IPS-20b (cell line): ENCODE measurements around the gene LYPD6B.
A peak's percentile ranks its signal among the peaks of the same experiment; 100 is the strongest.

Source experiments
- H3K27ac ChIP-seq: one replicate; pipeline ENCODE4 v1.5.1; 2013; ENCODE audit warnings: low read length
- H3K27me3 ChIP-seq: 2 replicates; pipeline ENCODE4 v1.6.1; 2013; ENCODE audit warnings: mild to moderate bottlenecking, low read length, inconsistent platforms; ENCODE audit not compliant: insufficient read depth
- H3K36me3 ChIP-seq: 2 replicates; pipeline ENCODE4 v1.6.1; 2013; ENCODE audit warnings: low read depth, mild to moderate bottlenecking, inconsistent platforms, low read length, moderate library complexity; ENCODE audit not compliant: insufficient read depth
- H3K4me1 ChIP-seq: 2 replicates; pipeline ENCODE4 v1.6.1; 2013; ENCODE audit warnings: mild to moderate bottlenecking, control low read depth, inconsistent platforms, low read length, moderate library complexity; ENCODE audit not compliant: insufficient read depth
- H3K4me3 ChIP-seq: 2 replicates; pipeline ENCODE4 v1.5.1; 2013; ENCODE audit warnings: mild to moderate bottlenecking, low read length, inconsistent platforms
- H3K9ac ChIP-seq: 2 replicates; pipeline ENCODE4 v1.6.1; 2013; ENCODE audit warnings: low read depth, mild to moderate bottlenecking, inconsistent platforms, low read length, moderate library complexity
- H3K9me3 ChIP-seq: 2 replicates; pipeline ENCODE4 v1.6.1; 2013; ENCODE audit warnings: mild to moderate bottlenecking, low read depth, low read length, inconsistent platforms; ENCODE audit not compliant: insufficient read depth

The LYPD6B gene

DNA sequence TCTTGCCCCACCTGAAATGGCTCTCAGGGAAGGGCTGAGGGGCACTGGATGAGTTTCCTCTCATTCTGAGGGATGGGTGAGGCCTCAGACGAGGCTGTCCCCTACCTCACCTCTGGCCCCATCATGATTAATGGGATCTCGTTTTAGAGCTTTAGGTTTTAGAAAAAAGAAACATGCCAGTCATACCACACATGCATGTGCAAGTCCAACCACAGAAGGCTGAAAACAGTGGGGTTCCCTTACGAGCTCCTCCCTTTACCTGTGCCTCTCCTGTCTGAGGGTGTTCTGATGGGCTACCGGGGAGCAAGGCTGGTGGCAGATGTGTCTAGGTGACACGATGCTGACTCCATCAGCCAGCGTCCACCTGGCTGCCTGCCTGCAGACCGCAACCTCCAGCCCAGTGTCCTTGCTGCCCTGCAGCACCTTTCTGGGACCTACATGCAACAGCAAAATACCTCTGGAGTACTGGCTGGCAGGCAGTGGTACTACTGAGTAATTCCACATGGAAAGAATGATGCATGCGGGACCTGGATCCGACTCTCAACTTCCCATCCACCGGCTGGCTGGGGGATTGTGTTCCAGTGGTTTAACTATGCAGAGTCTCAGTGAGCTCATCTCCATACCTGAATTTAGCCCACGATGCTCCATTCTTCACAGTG is 9.1 kb upstream of the LYPD6B start:
- H3K36me3 ChIP-seq: peaks cover 3% of the 10 kb centered on the region; the same call in 1 of the 2 replicates
- no peak overlapping the region for H3K9ac ChIP-seq
- H3K4me3 ChIP-seq: no peak overlapping the region
- peaks cover 8% of the 10 kb centered on the region; the same call in 1 of the 2 replicates for H3K27me3 ChIP-seq
- no peaks in the 10 kb centered on the region for H3K9me3 ChIP-seq
- no peak overlapping the region for H3K27ac ChIP-seq
- H3K4me1 ChIP-seq: peaks cover 25% of the 10 kb centered on the region

DNA sequence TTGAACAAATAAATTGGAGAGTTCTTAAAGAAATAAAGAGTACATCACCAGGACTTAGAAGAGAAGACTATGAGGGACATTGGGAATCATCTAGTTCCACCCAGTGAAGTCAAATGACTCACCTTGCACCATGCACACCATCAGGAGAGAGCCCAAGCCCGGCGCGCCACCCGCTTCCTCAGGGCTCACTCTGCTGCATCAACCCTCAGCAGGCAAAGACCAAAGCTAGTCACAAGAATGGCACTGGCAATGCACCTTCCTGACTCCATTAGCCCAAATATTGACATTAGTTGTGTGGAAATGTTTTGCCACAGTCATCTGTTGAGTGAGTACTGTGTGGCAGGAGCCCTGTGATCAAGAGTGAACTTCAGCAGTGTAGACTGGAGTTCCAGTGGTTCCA is 7.1 kb upstream of the LYPD6B start:
- H3K4me3 ChIP-seq: no peak overlapping the region
- no peak overlapping the region for H3K9ac ChIP-seq
- H3K9me3 ChIP-seq: no peaks in the 10 kb centered on the region
- H3K27ac ChIP-seq: no peak overlapping the region
- H3K27me3 ChIP-seq: peaks cover 8% of the 10 kb centered on the region; the same call in 1 of the 2 replicates
- peaks cover 25% of the 10 kb centered on the region for H3K4me1 ChIP-seq
- H3K36me3 ChIP-seq: no peaks in the 10 kb centered on the region

- no peaks in the 10 kb centered on the region for H3K36me3 ChIP-seq
- peaks cover 19% of the 10 kb centered on the region for H3K27me3 ChIP-seq
- H3K9me3 ChIP-seq: no peaks in the 10 kb centered on the region
- H3K27ac ChIP-seq: no peak overlapping the region
- no peak overlapping the region for H3K4me3 ChIP-seq
- peaks cover 2% of the 10 kb centered on the region for H3K4me1 ChIP-seq
- H3K9ac ChIP-seq: no peak overlapping the region
These were observed 4.8 kb upstream of the LYPD6B start for GRCh38 chr2:149033716-149034115.

DNA sequence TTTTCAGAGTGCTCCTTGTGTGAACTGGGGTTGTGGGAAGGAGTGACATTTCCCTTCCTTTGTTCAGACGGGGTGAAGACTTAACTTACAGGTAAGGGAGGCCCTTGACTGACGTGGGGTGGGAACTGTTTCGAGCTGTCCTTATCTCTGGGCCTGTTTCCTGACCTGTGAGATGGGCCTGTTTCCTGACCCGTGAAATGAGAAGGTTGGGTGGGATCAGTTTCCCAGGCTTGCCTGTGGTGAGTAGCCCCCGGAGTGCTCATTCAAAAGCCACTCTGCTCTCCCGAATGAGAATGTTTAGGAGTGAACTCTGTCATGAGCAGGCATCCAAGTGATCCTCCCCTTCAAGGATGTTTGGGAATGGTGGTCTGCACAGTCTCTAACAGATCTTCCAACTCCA is 4.1 kb upstream of the LYPD6B start:
- Histone ChIP-seq H3K4me1 (peaks cover 2% of the 10 kb centered on the region), H3K27ac (no peak overlapping the region), H3K36me3 (no peaks in the 10 kb centered on the region), H3K27me3 (peaks cover 26% of the 10 kb centered on the region), H3K9me3 (no peaks in the 10 kb centered on the region), H3K9ac (no peak overlapping the region), H3K4me3 (no peak overlapping the region)

DNA sequence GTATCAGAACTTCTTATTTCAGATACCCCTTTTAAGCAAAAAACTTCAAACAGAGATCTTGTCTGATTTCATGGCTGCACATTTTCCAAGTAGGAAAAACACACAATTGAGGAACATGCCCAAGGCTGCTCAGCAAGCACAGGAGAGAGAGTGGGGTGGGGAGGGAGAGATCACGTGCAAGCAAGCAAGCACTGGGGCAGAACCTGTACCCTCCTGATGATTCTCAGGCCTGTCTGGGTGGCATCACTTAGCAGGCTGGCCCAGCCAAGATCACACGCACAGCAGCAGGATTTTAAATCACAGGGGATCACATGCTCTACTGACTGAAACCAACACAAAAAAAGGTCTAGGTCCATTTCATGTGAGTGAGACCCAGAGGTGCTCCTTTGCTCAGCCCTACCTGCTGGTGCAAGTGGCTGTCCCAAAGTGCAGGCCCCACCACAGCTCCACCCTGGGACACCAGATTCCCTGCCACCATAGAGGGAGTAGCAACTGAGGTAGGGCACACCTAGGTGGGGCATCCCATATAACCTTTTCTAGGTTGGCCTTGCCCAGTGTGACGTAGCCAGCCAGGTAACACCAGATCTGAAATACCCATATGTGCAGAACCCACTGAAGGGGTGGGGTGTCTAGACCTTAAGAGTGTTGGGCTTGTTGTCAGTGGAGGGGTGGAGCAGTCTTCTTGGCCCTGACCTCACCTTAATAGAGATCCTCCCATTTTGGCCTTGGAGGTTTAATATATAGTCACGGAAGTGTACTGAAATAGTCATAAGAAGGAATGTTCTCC is 1.8 kb upstream of the LYPD6B start:
- Histone ChIP-seq H3K27me3 (peaks cover 34% of the 10 kb centered on the region), H3K4me3 (no peak overlapping the region), H3K4me1 (peaks cover 2% of the 10 kb centered on the region), H3K9ac (no peak overlapping the region), H3K36me3 (no peaks in the 10 kb centered on the region), H3K9me3 (no peaks in the 10 kb centered on the region), H3K27ac (no peak overlapping the region)

- Histone ChIP-seq H3K27me3 (peaks cover 34% of the 10 kb centered on the region), H3K36me3 (no peaks in the 10 kb centered on the region), H3K4me3 (peak overlapping the region; percentile 68), H3K9ac (0 out of 2 replicates have a peak overlapping the region, but pooled peaks have one; percentile 33), H3K27ac (no peak overlapping the region), H3K9me3 (no peaks in the 10 kb centered on the region), H3K4me1 (no peaks in the 10 kb centered on the region; the same call in 1 of the 2 replicates)
These were observed 648 bp upstream of the LYPD6B start for GRCh38 chr2:149037851-149038250.

DNA sequence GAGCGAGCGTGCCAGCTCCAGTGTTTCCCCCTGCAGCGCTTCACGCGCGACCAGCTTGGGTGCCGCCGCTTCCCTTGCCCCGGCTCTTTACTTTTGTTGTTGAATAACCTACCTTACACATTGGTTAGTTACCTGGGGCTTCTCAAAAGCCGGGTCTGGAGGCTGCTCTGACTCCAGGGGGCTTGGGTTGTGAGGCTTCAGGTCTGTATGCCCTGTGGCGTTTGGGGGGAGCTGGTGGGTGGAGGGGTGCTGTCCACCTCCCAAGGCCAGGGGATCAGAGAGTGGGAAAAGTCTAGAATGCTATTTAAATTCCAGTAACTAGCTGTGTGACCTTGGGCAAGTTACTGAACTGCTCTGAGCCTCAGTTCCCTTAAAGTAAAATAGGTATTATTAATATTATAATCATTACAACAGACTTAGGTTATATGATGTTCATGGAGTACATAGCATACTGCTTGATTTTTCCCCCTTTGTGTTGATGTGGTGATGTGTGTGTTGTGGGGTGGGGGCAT is 770 bp downstream of the LYPD6B start:
- Histone ChIP-seq H3K4me1 (no peaks in the 10 kb centered on the region), H3K36me3 (no peaks in the 10 kb centered on the region), H3K9me3 (no peaks in the 10 kb centered on the region), H3K9ac (no peak overlapping the region), H3K4me3 (peak overlapping the region; percentile 68), H3K27ac (no peak overlapping the region), H3K27me3 (peaks cover 34% of the 10 kb centered on the region)

- H3K4me1 ChIP-seq: no peaks in the 10 kb centered on the region
- no peaks in the 10 kb centered on the region for H3K9me3 ChIP-seq
- no peaks in the 10 kb centered on the region for H3K36me3 ChIP-seq
- H3K27me3 ChIP-seq: peaks cover 34% of the 10 kb centered on the region
- H3K9ac ChIP-seq: no peak overlapping the region
- no peak overlapping the region for H3K27ac ChIP-seq
- no peak overlapping the region for H3K4me3 ChIP-seq
These were observed 2.0 kb downstream of the LYPD6B start for GRCh38 chr2:149040451-149040850.

DNA sequence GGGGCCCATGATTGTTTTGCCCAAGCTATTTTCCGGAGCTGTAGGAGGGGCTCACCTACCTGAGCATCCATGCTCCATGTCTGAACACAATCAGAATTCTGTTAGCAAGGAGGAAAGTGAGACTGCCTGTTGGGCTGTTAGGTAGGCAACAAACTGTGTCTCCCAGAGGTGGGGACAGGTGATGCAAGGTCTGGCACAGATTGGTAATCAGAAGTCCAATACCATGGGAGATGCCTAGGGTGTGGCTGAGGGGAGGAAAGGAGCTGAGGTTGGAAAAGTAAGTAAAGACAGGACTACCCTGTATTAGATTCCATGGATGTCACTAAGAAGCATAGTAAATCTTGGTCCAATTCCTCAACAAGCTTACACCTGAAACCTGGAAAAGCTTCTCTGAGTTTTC is 3.0 kb downstream of the LYPD6B start:
- Histone ChIP-seq H3K4me1 (no peaks in the 10 kb centered on the region), H3K36me3 (no peaks in the 10 kb centered on the region), H3K27ac (no peak overlapping the region), H3K27me3 (peaks cover 34% of the 10 kb centered on the region), H3K9me3 (no peaks in the 10 kb centered on the region), H3K9ac (no peak overlapping the region), H3K4me3 (no peak overlapping the region)

DNA sequence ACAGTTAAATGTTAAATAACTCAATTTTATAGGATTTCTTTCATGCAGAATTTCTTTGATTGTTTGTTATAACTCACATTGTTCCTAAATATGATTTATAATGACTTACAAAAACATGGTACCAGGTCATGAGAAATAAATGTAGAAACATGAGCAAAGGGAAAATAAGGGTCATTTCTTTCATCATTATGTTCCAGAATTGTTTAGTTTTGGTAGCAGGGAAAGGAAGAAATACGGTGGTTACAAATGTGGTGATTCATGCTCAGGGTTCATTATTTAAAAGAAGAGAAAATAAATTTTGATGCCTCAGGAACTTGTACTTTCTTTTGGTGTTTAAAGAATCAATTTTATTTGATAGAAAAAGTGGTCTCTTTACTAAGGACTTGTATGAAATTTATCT is 4.4 kb downstream of the LYPD6B start:
- Histone ChIP-seq H3K27ac (no peak overlapping the region), H3K36me3 (no peaks in the 10 kb centered on the region), H3K4me1 (no peaks in the 10 kb centered on the region), H3K9me3 (no peaks in the 10 kb centered on the region), H3K9ac (no peak overlapping the region), H3K27me3 (peaks cover 21% of the 10 kb centered on the region), H3K4me3 (no peak overlapping the region)

DNA sequence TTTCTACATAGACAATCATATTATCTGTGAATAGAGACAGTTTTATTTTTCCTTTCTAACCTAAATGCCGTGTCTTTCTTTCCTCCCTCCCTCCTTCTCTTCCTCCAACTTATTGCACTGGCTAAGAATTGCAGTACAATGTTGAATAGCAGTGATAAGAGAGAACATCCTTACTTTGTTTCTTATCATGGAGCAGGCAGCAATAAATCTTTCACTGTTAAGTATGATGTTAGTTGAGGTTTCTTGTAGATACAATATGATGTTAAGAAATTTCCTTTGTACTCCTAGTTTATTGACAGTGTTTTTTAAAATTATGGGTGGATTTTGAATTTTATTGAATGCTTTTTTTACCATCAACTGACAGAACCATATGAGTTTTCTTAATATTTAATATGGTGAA is 6.0 kb downstream of the LYPD6B start:
- H3K27ac ChIP-seq: no peak overlapping the region
- H3K9ac ChIP-seq: no peak overlapping the region
- no peaks in the 10 kb centered on the region for H3K36me3 ChIP-seq
- no peaks in the 10 kb centered on the region for H3K4me1 ChIP-seq
- H3K27me3 ChIP-seq: peaks cover 7% of the 10 kb centered on the region
- no peaks in the 10 kb centered on the region for H3K9me3 ChIP-seq
- H3K4me3 ChIP-seq: no peak overlapping the region

- Histone ChIP-seq H3K27me3 (no peaks in the 10 kb centered on the region), H3K4me3 (no peak overlapping the region), H3K4me1 (no peaks in the 10 kb centered on the region), H3K27ac (no peak overlapping the region), H3K36me3 (no peaks in the 10 kb centered on the region), H3K9me3 (no peaks in the 10 kb centered on the region), H3K9ac (no peak overlapping the region)
These were observed 8.6 kb downstream of the LYPD6B start for GRCh38 chr2:149047118-149047517.
